ENCODE measurements around the gene PRSS27. TPM values are rescaled to one million over a fixed set of nuclear protein-coding genes. Genes with fewer than 3 reads are reported as not detected.

Gene PRSS27
- total RNA-seq, 4 donors from 2014 or later: 0.75 to 4.2 (median 2.2) TPM

- peak overlapping the region; percentile 73 to 83 (median 78) for H3K27ac ChIP-seq (replicated peaks in 1 of 4)
- WGBS: 0% methylated on average over 6 of the region's 99 CpGs
- peak; percentile 95 for DNase-seq (ENCODE audit: extremely low spot score)
- intact Hi-C loops (cut with DNase I): loop anchor here (2.0 kb wide), 1 partner anchor 32 kb away; the partner anchor contains the start of gene SRRM2
- no peaks in the 10 kb centered on the region for H3K9me3 ChIP-seq
- peaks cover 0 to 22% (median 2%) of the 10 kb centered on the region in 4 donors for H3K27me3 ChIP-seq
- peak overlapping the region; percentile 72 to 86 (median 80) for H3K4me3 ChIP-seq
- H3K4me1 ChIP-seq: peaks cover 11 to 30% (median 23%) of the 10 kb centered on the region in 4 donors
- H3K36me3 ChIP-seq: no peaks in the 10 kb centered on the region
- TF ChIP-seq EP300 (IDR thresholded peaks at IDR 0.05) (no peak), POLR2A (IDR thresholded peaks at IDR 0.05; ENCODE audit: low read depth) (peak; percentile 17), POLR2AphosphoS5 (IDR thresholded peaks at IDR 0.05) (peak; percentile 26 to 41)
- TF ChIP-seq, protein P1, sequence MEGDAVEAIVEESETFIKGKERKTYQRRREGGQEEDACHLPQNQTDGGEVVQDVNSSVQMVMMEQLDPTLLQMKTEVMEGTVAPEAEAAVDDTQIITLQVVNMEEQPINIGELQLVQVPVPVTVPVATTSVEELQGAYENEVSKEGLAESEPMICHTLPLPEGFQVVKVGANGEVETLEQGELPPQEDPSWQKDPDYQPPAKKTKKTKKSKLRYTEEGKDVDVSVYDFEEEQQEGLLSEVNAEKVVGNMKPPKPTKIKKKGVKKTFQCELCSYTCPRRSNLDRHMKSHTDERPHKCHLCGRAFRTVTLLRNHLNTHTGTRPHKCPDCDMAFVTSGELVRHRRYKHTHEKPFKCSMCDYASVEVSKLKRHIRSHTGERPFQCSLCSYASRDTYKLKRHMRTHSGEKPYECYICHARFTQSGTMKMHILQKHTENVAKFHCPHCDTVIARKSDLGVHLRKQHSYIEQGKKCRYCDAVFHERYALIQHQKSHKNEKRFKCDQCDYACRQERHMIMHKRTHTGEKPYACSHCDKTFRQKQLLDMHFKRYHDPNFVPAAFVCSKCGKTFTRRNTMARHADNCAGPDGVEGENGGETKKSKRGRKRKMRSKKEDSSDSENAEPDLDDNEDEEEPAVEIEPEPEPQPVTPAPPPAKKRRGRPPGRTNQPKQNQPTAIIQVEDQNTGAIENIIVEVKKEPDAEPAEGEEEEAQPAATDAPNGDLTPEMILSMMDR (IDR thresholded peaks at IDR 0.05): peak in 2 of 3 experiments; percentile 64 to 81
Measured at GRCh38 chr16:2720719-2721633, 952 bp upstream of the PRSS27 start.

GRCh38 chr16:2719328-2720063 lies 528 bp downstream of the PRSS27 start:
- no peak for DNase-seq (ENCODE audit: extremely low spot score)
- peaks cover 14 to 37% (median 31%) of the 10 kb centered on the region in 4 donors for H3K4me1 ChIP-seq
- H3K4me3 ChIP-seq: no peak overlapping the region
- WGBS: no CpG with 5 or more reads among the region's 16 CpGs
- H3K27ac ChIP-seq (replicated peaks in 1 of 4): no peak overlapping the region
- H3K9me3 ChIP-seq: no peaks in the 10 kb centered on the region
- H3K36me3 ChIP-seq: no peaks in the 10 kb centered on the region
- TF ChIP-seq, protein P1 (IDR thresholded peaks at IDR 0.05): no peak
- TF ChIP-seq EP300 (IDR thresholded peaks at IDR 0.05): no peak
- no peak for TF ChIP-seq POLR2A (IDR thresholded peaks at IDR 0.05; ENCODE audit: low read depth)
- TF ChIP-seq POLR2AphosphoS5 (IDR thresholded peaks at IDR 0.05): no peak
- intact Hi-C loops (cut with DNase I): loop anchor here (2.0 to 10.0 kb wide), 2 partner anchors 33 to 145 kb away; partner anchors contain the start of gene SRRM2
- H3K27me3 ChIP-seq: peaks cover 0 to 26% (median 2%) of the 10 kb centered on the region in 4 donors

DNA sequence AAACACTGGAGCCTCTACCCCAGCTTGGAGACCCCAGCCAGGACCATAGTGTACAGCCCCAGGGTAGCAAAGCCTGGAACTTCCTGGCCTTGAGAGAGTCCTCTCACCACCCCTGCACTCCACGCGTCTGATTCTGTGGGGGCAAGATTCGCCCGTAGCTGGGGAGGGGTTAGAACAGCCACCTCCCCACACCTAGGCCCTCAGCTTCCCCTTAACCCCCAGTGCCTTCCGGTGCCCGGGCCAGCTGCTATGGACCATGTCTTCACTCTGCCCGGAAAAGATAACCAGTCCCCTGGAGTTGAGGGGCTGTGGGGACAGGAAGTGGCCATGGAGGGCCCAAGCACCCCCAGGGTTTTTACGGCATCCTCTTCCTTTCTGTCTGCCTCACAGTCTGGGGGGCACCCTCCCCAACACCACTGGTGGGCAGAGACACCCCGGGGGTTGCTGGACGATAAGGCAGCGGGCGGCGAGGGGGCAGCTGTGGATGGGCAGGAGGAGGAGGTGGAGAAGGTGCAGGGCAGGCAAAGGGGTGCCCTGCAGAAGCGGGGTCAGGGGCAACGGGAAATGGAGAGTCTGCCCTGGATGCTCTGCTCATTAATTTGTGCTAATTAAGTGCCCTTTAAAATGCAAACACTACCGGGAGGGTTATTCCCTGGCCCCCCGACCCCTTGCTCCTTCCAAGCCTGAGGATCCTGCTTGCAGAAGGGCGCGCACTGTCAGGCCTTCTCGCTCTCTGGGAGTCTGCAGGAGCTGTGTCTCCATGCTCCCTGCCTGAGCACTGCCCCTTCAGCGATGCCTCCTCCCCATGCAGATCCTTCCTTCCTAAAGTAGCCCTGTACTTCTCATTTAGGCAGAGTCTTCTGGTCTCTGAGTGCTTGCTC lies 2.4 kb downstream of the PRSS27 start:
- Histone ChIP-seq H3K4me3 (no peak overlapping the region), H3K36me3 (no peaks in the 10 kb centered on the region), H3K27me3 (peaks cover 0 to 21% (median 2%) of the 10 kb centered on the region in 4 donors), H3K27ac (replicated peaks in 1 of 4) (no peak overlapping the region), H3K9me3 (no peaks in the 10 kb centered on the region), H3K4me1 (peaks cover 14 to 37% (median 31%) of the 10 kb centered on the region in 4 donors)
- no peak for DNase-seq (ENCODE audit: extremely low spot score)
- WGBS: 85% methylated on average over 18 of the region's 21 CpGs
- intact Hi-C loops (cut with DNase I): loop anchor here (10.0 kb wide), 1 partner anchor 147 kb away; no protein-coding TSS in a partner anchor
- TF ChIP-seq, protein P1 (IDR thresholded peaks at IDR 0.05): no peak
- TF ChIP-seq POLR2A (IDR thresholded peaks at IDR 0.05; ENCODE audit: low read depth) (no peak), EP300 (IDR thresholded peaks at IDR 0.05) (no peak), POLR2AphosphoS5 (IDR thresholded peaks at IDR 0.05) (no peak)

DNA sequence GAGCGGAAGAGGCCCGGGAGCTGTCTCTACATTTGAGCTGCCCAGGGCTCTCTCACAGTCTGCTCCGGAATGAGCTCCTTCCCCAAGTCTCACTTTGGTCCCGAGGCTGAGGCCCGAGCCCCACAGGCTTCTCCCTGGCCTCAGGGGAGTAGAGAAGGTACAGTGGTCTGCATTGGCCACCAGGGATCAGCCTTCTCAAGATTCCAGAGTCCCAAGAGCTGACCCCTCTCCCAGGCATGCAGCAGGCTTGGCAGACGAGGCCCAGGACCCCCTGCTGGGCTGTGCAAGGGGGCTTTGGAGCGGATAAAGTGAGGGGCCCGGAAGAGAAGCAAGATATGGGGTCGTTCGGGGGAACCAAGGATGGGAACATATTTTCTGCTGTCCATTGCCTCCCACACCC lies 3.1 kb downstream of the PRSS27 start:
- Histone ChIP-seq H3K27me3 (peaks cover 0 to 21% (median 2%) of the 10 kb centered on the region in 4 donors), H3K9me3 (no peaks in the 10 kb centered on the region), H3K27ac (replicated peaks in 1 of 4) (no peak overlapping the region), H3K4me1 (peaks cover 14 to 35% (median 31%) of the 10 kb centered on the region in 4 donors), H3K36me3 (no peaks in the 10 kb centered on the region), H3K4me3 (no peak overlapping the region)
- no peak for DNase-seq (ENCODE audit: extremely low spot score)
- WGBS: 96% methylated on average over 5 of the region's 10 CpGs
- intact Hi-C loops (cut with DNase I): loop anchor here (10.0 kb wide), 1 partner anchor 148 kb away; no protein-coding TSS in a partner anchor
- TF ChIP-seq, protein P1 (IDR thresholded peaks at IDR 0.05): no peak
- TF ChIP-seq POLR2AphosphoS5 (IDR thresholded peaks at IDR 0.05): no peak
- TF ChIP-seq POLR2A (IDR thresholded peaks at IDR 0.05; ENCODE audit: low read depth): no peak
- no peak for TF ChIP-seq EP300 (IDR thresholded peaks at IDR 0.05)

Data from esophagus muscularis mucosa (tissue), 4 donors.